ENCODE measurements around the gene SRGAP1. TPM values are rescaled to one million over a fixed set of nuclear protein-coding genes. Genes with fewer than 3 reads are reported as not detected.

SRGAP1 gene
- total and polyA plus RNA-seq, 2 experiments from 2014 or later: 13.0 to 29.4 TPM

- DNase-seq: no peak
- Histone ChIP-seq H3F3A (ENCODE audit: insufficient read depth) (peaks cover 85% of the 10 kb centered on the region), H3K79me2 (ENCODE audit: insufficient read depth) (peaks cover 83% of the 10 kb centered on the region), H3K27me3 (replicated peaks; ENCODE audit: insufficient read depth) (no peaks in the 10 kb centered on the region), H3K9me3 (ENCODE audit: low read depth) (no peaks in the 10 kb centered on the region), H3K4me3 (no peak overlapping the region), H2AFZ (no peak overlapping the region), H4K20me1 (ENCODE audit: insufficient read depth) (no peaks in the 10 kb centered on the region), H3K4me2 (ENCODE audit: unreplicated experiment) (no peak overlapping the region), H3K9me2 (ENCODE audit: insufficient read depth) (no peaks in the 10 kb centered on the region), H3K36me3 (ENCODE audit: low read depth) (no peaks in the 10 kb centered on the region), H3K27ac (no peak overlapping the region), H3K4me1 (ENCODE audit: insufficient read depth) (peaks cover 70% of the 10 kb centered on the region), H3K9ac (no peak overlapping the region)
- in situ Hi-C loops (cut with MboI): no loop called here
- 92 to 93% methylated on average over 6 of the region's 6 CpGs for WGBS, 2 experiments (ENCODE audit: low coverage in 1 of 2, low lambda C conversion rate in 2 of 2, missing lambda C conversion rate in 2 of 2)
- TF ChIP-seq EZH2phosphoT487 (IDR thresholded peaks at IDR 0.05; ENCODE audit: insufficient read depth, low read depth) (no peak), EZH2 (IDR thresholded peaks at IDR 0.05; ENCODE audit: insufficient read depth, poor library complexity, severe bottlenecking) (no peak)
Observed at GRCh38 chr12:63921157-63921556, 76.7 kb downstream of the SRGAP1 start.

DNA sequence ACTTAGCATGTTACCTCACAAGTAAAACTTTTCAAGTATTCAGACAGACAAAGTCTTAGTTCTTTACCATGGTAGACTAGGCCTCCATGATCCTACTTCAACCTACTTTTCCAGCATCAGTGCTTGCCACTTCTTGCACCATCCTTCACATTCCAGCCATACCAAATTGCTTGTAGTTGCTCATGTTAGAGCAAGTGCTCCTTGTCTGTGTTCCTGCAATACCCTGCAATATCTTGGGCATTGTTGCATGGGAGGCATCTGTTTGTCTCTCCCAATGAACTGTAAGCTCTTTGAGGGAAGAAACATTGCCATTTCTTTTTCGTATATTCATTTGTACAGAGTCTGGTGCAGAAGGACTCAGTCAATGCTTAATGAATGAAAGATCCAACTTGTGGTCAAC is 78.0 kb downstream of the SRGAP1 start:
- Histone ChIP-seq H3K4me2 (ENCODE audit: unreplicated experiment) (no peak overlapping the region), H3K36me3 (ENCODE audit: low read depth) (no peaks in the 10 kb centered on the region), H3K27ac (peak overlapping the region; percentile 54), H3K79me2 (ENCODE audit: insufficient read depth) (peaks cover 83% of the 10 kb centered on the region), H3K9me2 (ENCODE audit: insufficient read depth) (no peaks in the 10 kb centered on the region), H3K4me3 (no peak overlapping the region), H3F3A (ENCODE audit: insufficient read depth) (peaks cover 72% of the 10 kb centered on the region), H3K27me3 (replicated peaks; ENCODE audit: insufficient read depth) (no peaks in the 10 kb centered on the region), H3K9ac (no peak overlapping the region), H2AFZ (no peak overlapping the region), H3K9me3 (ENCODE audit: low read depth) (no peaks in the 10 kb centered on the region), H4K20me1 (ENCODE audit: insufficient read depth) (no peaks in the 10 kb centered on the region), H3K4me1 (ENCODE audit: insufficient read depth) (peaks cover 57% of the 10 kb centered on the region)
- in situ Hi-C loops (cut with MboI): no loop called here
- DNase-seq: peak; percentile 61
- WGBS, 2 experiments (ENCODE audit: low coverage in 1 of 2, low lambda C conversion rate in 2 of 2, missing lambda C conversion rate in 2 of 2): 97 to 100% methylated on average over 1 of the region's 1 CpG
- no peak for TF ChIP-seq EZH2 (IDR thresholded peaks at IDR 0.05; ENCODE audit: insufficient read depth, poor library complexity, severe bottlenecking)

GRCh38 chr12:63924781-63925180 is 80.3 kb downstream of the SRGAP1 start:
- H3K36me3 ChIP-seq (ENCODE audit: low read depth): no peaks in the 10 kb centered on the region
- no peaks in the 10 kb centered on the region for H3K27me3 ChIP-seq (replicated peaks; ENCODE audit: insufficient read depth)
- WGBS, 2 experiments (ENCODE audit: low coverage in 1 of 2, low lambda C conversion rate in 2 of 2, missing lambda C conversion rate in 2 of 2): 77 to 81% methylated on average over 1 of the region's 1 CpG
- no peaks in the 10 kb centered on the region for H3K9me3 ChIP-seq (ENCODE audit: low read depth)
- in situ Hi-C loops (cut with MboI): no loop called here
- TF ChIP-seq EZH2 (IDR thresholded peaks at IDR 0.05; ENCODE audit: insufficient read depth, poor library complexity, severe bottlenecking) (no peak), EZH2phosphoT487 (IDR thresholded peaks at IDR 0.05; ENCODE audit: insufficient read depth, low read depth) (no peak)
- H3K4me3 ChIP-seq: no peak overlapping the region
- H2AFZ ChIP-seq: no peak overlapping the region
- H4K20me1 ChIP-seq (ENCODE audit: insufficient read depth): no peaks in the 10 kb centered on the region
- H3K4me1 ChIP-seq (ENCODE audit: insufficient read depth): peaks cover 52% of the 10 kb centered on the region
- H3K9ac ChIP-seq: no peak overlapping the region
- peak overlapping the region; percentile 15 for H3K27ac ChIP-seq
- no peak for DNase-seq
- no peaks in the 10 kb centered on the region for H3K9me2 ChIP-seq (ENCODE audit: insufficient read depth)
- H3K79me2 ChIP-seq (ENCODE audit: insufficient read depth): peaks cover 100% of the 10 kb centered on the region
- peaks cover 63% of the 10 kb centered on the region for H3F3A ChIP-seq (ENCODE audit: insufficient read depth)
- no peak overlapping the region for H3K4me2 ChIP-seq (ENCODE audit: unreplicated experiment)

DNA sequence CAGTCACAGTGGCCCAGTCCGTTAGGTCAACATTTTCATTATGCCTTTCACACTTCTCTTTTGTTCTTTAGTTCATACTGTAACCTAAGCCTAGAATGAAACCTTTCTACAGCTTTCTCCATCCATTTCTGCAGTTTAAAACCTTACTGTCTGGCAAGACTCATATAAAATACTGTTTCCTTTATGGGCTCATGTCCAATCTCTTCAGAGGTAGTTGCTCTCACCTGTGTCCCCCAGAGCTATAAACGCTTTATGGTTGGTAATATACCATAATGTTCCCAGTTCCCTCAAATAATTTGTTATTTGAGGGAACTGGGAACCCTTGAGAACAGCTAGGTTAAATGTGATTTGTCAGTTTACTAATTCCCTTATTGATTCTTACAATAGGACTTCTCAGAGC is 83.0 kb downstream of the SRGAP1 start:
- WGBS, 2 experiments (ENCODE audit: low coverage in 1 of 2, low lambda C conversion rate in 2 of 2, missing lambda C conversion rate in 2 of 2): 98 to 100% methylated on average over 2 of the region's 2 CpGs
- no peak for DNase-seq
- Histone ChIP-seq H3K4me3 (no peak overlapping the region), H3K9ac (no peak overlapping the region), H3F3A (ENCODE audit: insufficient read depth) (peaks cover 63% of the 10 kb centered on the region), H3K4me2 (ENCODE audit: unreplicated experiment) (no peak overlapping the region), H4K20me1 (ENCODE audit: insufficient read depth) (no peaks in the 10 kb centered on the region), H3K36me3 (ENCODE audit: low read depth) (no peaks in the 10 kb centered on the region), H3K27ac (no peak overlapping the region), H3K9me2 (ENCODE audit: insufficient read depth) (no peaks in the 10 kb centered on the region), H3K27me3 (replicated peaks; ENCODE audit: insufficient read depth) (no peaks in the 10 kb centered on the region), H3K4me1 (ENCODE audit: insufficient read depth) (peaks cover 61% of the 10 kb centered on the region), H2AFZ (no peak overlapping the region), H3K79me2 (ENCODE audit: insufficient read depth) (peaks cover 98% of the 10 kb centered on the region), H3K9me3 (ENCODE audit: low read depth) (no peaks in the 10 kb centered on the region)
- TF ChIP-seq EZH2 (IDR thresholded peaks at IDR 0.05; ENCODE audit: insufficient read depth, poor library complexity, severe bottlenecking): no peak
- TF ChIP-seq EZH2phosphoT487 (IDR thresholded peaks at IDR 0.05; ENCODE audit: insufficient read depth, low read depth): no peak
- in situ Hi-C loops (cut with MboI): no loop called here

GRCh38 chr12:63928305-63928704 is 83.8 kb downstream of the SRGAP1 start:
- Histone ChIP-seq H3K4me3 (no peak overlapping the region), H3K36me3 (ENCODE audit: low read depth) (no peaks in the 10 kb centered on the region), H3F3A (ENCODE audit: insufficient read depth) (peaks cover 59% of the 10 kb centered on the region), H4K20me1 (ENCODE audit: insufficient read depth) (no peaks in the 10 kb centered on the region), H3K27ac (0 out of 2 replicates have a peak overlapping the region, but pooled peaks have one; percentile 84), H3K9me2 (ENCODE audit: insufficient read depth) (no peaks in the 10 kb centered on the region), H3K4me1 (ENCODE audit: insufficient read depth) (peaks cover 53% of the 10 kb centered on the region), H2AFZ (no peak overlapping the region), H3K9me3 (ENCODE audit: low read depth) (no peaks in the 10 kb centered on the region), H3K4me2 (ENCODE audit: unreplicated experiment) (no peak overlapping the region), H3K9ac (no peak overlapping the region), H3K27me3 (replicated peaks; ENCODE audit: insufficient read depth) (no peaks in the 10 kb centered on the region), H3K79me2 (ENCODE audit: insufficient read depth) (peaks cover 98% of the 10 kb centered on the region)
- 87 to 96% methylated on average over 2 of the region's 2 CpGs for WGBS, 2 experiments (ENCODE audit: low coverage in 1 of 2, low lambda C conversion rate in 2 of 2, missing lambda C conversion rate in 2 of 2)
- in situ Hi-C loops (cut with MboI): no loop called here
- no peak for DNase-seq
- TF ChIP-seq EZH2 (IDR thresholded peaks at IDR 0.05; ENCODE audit: insufficient read depth, poor library complexity, severe bottlenecking) (no peak), EZH2phosphoT487 (IDR thresholded peaks at IDR 0.05; ENCODE audit: insufficient read depth, low read depth) (no peak)
